Astrocyte (in vitro differentiated cells and primary cell): ENCODE measurements around the gene CDR2L.

Source experiments
- EZH2 ChIP-seq: IDR thresholded peaks from 2 replicates; pipeline ENCODE4 v1.6.1; 2012; ENCODE audit warnings: mild to moderate bottlenecking, low read length, inconsistent platforms; ENCODE audit not compliant: insufficient read depth
- TF ChIP-seq, protein P1 (sequence below): IDR thresholded peaks from 2 replicates; pipeline ENCODE4 v1.5.1; 2011; ENCODE audit warnings: low read depth, mild to moderate bottlenecking, inconsistent platforms, low read length, moderate library complexity; ENCODE audit not compliant: insufficient read depth

DNA sequence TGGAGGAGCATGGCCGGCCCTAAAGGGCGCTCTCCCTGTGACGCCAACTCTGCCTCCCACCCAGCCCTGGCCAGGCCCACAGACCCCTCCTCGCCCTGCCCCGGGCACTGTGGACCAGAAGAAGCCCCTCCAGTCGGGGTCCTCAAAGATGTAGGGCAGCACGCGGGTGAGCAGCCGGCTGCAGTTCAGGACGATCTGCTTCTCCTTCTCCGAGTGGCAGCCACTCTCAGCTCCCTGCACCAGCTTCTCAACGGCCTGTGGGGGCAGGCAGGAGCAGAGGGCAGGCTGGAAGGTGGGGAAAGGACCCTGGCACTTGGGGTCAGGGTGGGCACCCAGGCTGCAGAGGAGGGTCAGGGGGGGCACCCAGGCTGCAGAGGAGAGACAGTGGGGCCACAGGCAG is 23.8 kb upstream of the CDR2L start:
- TF ChIP-seq, protein P1, sequence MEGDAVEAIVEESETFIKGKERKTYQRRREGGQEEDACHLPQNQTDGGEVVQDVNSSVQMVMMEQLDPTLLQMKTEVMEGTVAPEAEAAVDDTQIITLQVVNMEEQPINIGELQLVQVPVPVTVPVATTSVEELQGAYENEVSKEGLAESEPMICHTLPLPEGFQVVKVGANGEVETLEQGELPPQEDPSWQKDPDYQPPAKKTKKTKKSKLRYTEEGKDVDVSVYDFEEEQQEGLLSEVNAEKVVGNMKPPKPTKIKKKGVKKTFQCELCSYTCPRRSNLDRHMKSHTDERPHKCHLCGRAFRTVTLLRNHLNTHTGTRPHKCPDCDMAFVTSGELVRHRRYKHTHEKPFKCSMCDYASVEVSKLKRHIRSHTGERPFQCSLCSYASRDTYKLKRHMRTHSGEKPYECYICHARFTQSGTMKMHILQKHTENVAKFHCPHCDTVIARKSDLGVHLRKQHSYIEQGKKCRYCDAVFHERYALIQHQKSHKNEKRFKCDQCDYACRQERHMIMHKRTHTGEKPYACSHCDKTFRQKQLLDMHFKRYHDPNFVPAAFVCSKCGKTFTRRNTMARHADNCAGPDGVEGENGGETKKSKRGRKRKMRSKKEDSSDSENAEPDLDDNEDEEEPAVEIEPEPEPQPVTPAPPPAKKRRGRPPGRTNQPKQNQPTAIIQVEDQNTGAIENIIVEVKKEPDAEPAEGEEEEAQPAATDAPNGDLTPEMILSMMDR: no peak
- TF ChIP-seq EZH2: no peak
